ENCODE measurements around the gene ANKFY1.

ANKFY1 gene

GRCh38 chr17:4119299-4119698, 144.5 kb downstream of the ANKFY1 start:
- no peak for DNase-seq (ENCODE audit: low read depth)

- no peak for DNase-seq (ENCODE audit: low read depth)
These were observed 145.6 kb downstream of the ANKFY1 start for GRCh38 chr17:4118015-4118743.

GRCh38 chr17:4116516-4116915, 147.3 kb downstream of the ANKFY1 start:
- no peak for DNase-seq (ENCODE audit: low read depth)

Measured in T follicular helper cell (primary cell).